Glutamatergic neuron (in vitro differentiated cells): Measurements from ENCODE around the gene RRBP1. TPM values are rescaled to one million over a fixed set of nuclear protein-coding genes. Genes with fewer than 3 reads are reported as not detected.

Experiments used
- DNase-seq: peaks from one replicate; pipeline ENCODE4 v3.0.0; 2022
- H3K27ac Mint-ChIP-seq: one replicate; pipeline ENCODE4 v1.8.0; 2020; ENCODE audit warnings: mild to moderate bottlenecking, mixed read lengths, inconsistent platforms; ENCODE audit not compliant: unreplicated experiment
- H3K27me3 Mint-ChIP-seq: one replicate; pipeline ENCODE4 v1.8.0; 2020; ENCODE audit warnings: mild to moderate bottlenecking, moderate library complexity, mixed read lengths, inconsistent platforms; ENCODE audit not compliant: unreplicated experiment
- H3K36me3 Mint-ChIP-seq: one replicate; pipeline ENCODE4 v1.8.0; 2020; ENCODE audit warnings: mild to moderate bottlenecking, mixed read lengths, inconsistent platforms; ENCODE audit not compliant: unreplicated experiment
- H3K4me1 Mint-ChIP-seq: one replicate; pipeline ENCODE4 v1.8.0; 2020; ENCODE audit warnings: mild to moderate bottlenecking, low read depth, mixed read lengths, inconsistent platforms; ENCODE audit not compliant: unreplicated experiment
- H3K4me3 Mint-ChIP-seq: one replicate; pipeline ENCODE4 v1.8.0; 2020; ENCODE audit warnings: mild to moderate bottlenecking, mixed read lengths, inconsistent platforms; ENCODE audit not compliant: unreplicated experiment
- H3K9me3 Mint-ChIP-seq: one replicate; pipeline ENCODE4 v1.8.0; 2020; ENCODE audit warnings: mild to moderate bottlenecking, moderate library complexity, mixed read lengths, inconsistent platforms; ENCODE audit not compliant: unreplicated experiment
- total RNA-seq: library from RNA; stranded (reverse); fragmentation: NEBNext Ultra II Directional; extraction: Animal tissue kit (Norgen Biotek cat#: 25700); gene quantifications from one replicate; pipeline ENCODE4 v1.2.1, GENCODE V29; 2021; ENCODE audit not compliant: unreplicated experiment
- TF ChIP-seq, protein P1 (sequence below): fragments of 200-600 bp; sonication (generic); IDR thresholded peaks from one replicate; pipeline ENCODE4 v1.5.0; 2021; ENCODE audit not compliant: partially characterized antibody, unreplicated experiment

Gene RRBP1
- total RNA-seq, 1 donor from 2014 or later = 63.3 TPM

- peak; percentile 79 for DNase-seq
- Mint-ChIP-seq H3K4me3 (no peak overlapping the region), H3K36me3 (no peaks in the 10 kb centered on the region), H3K9me3 (peaks cover 5% of the 10 kb centered on the region), H3K27ac (no peak overlapping the region), H3K4me1 (peaks cover 6% of the 10 kb centered on the region), H3K27me3 (peaks cover 8% of the 10 kb centered on the region)
- TF ChIP-seq, protein P1, sequence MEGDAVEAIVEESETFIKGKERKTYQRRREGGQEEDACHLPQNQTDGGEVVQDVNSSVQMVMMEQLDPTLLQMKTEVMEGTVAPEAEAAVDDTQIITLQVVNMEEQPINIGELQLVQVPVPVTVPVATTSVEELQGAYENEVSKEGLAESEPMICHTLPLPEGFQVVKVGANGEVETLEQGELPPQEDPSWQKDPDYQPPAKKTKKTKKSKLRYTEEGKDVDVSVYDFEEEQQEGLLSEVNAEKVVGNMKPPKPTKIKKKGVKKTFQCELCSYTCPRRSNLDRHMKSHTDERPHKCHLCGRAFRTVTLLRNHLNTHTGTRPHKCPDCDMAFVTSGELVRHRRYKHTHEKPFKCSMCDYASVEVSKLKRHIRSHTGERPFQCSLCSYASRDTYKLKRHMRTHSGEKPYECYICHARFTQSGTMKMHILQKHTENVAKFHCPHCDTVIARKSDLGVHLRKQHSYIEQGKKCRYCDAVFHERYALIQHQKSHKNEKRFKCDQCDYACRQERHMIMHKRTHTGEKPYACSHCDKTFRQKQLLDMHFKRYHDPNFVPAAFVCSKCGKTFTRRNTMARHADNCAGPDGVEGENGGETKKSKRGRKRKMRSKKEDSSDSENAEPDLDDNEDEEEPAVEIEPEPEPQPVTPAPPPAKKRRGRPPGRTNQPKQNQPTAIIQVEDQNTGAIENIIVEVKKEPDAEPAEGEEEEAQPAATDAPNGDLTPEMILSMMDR = peak; percentile 75
Observed at GRCh38 chr20:17617212-17617867, 64.7 kb downstream of the RRBP1 start.

DNA sequence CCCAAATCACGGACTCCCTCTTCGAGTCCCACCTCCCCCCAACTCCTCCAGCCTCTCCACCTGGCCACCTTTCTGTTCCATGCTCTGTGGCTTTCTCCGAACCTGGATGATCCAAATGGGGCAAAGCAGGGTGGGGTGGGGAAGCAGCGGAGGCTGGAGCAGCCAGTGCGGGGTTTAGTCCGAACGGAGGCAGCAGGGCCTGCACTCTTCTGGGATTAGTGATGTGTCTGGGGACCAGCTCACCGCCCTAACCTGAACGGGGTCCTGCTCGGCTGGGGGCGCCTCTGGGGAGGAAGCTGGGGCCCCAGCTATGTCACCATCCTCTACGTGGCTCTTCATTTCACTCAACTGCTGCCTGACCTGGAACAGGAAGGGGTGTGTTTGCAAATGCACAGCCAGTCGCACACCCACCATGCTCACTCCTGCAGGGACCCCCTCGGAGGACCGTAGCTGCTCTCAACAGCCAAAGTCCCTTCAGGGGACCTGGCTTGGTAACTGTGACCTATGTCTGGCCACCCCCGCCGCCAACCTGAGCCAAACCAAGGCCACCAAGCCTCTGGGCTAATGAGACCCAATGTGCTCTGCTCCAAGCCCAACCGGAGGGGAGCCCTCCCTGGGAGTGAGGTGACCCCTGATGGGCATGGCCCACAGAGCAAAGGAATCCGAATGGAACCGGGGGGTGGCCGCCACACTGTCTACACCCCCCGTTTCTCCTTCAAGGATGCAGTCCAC is 65.4 kb downstream of the RRBP1 start:
- no peak overlapping the region for H3K27ac Mint-ChIP-seq
- H3K36me3 Mint-ChIP-seq = no peaks in the 10 kb centered on the region
- H3K9me3 Mint-ChIP-seq = peaks cover 5% of the 10 kb centered on the region
- H3K27me3 Mint-ChIP-seq = peaks cover 9% of the 10 kb centered on the region
- H3K4me1 Mint-ChIP-seq = peaks cover 7% of the 10 kb centered on the region
- no peak overlapping the region for H3K4me3 Mint-ChIP-seq
- TF ChIP-seq, protein P1 = no peak
- DNase-seq = no peak

DNA sequence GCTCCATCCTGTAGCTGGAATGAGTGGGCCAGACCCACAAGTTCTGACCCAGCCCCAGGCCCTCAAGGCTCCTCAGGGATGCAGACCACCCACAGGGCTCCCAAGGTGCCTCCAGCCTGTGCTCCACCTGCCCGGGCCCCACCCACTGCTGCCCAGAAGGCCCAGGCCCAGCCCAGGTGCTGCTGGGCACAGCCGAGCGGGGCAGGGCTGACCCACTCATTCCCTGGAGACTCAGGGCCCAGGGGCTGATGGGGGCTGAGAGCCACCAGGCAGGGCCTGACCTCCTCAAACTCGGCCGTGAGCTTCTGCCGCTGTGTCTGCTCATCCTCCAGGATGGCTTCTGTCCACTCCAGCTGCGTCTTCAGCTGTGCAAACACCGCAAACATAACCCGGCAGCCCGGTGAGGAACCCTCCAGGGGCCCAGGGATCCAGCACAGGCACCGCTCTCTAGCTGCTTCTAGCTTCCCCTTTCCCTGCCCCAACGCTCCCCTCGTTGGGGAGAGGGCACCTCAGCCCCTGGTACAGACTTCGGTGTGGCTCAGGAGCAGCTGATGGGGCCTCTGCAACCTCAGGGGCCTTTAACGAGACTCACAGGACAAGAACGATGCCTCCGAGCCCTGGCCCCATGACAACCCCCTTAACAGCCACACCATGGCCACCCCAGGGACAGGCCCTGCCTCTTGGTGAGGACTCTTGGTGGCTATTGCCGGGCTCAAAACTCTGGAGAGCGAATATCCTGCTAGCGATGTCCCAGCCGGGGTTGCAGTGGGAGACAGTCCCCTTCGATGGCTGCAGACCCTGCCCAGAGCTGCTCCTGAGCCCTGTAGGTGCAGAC is 66.2 kb downstream of the RRBP1 start:
- no peaks in the 10 kb centered on the region for H3K36me3 Mint-ChIP-seq
- H3K9me3 Mint-ChIP-seq = peaks cover 5% of the 10 kb centered on the region
- DNase-seq = peak; percentile 26
- H3K27me3 Mint-ChIP-seq = peaks cover 9% of the 10 kb centered on the region
- H3K4me1 Mint-ChIP-seq = peaks cover 7% of the 10 kb centered on the region
- no peak overlapping the region for H3K4me3 Mint-ChIP-seq
- H3K27ac Mint-ChIP-seq = no peak overlapping the region
- TF ChIP-seq, protein P1 = no peak

GRCh38 chr20:17614812-17615644 is 67.0 kb downstream of the RRBP1 start:
- H3K4me1 Mint-ChIP-seq = peaks cover 7% of the 10 kb centered on the region
- H3K4me3 Mint-ChIP-seq = peak overlapping the region; percentile 34
- H3K36me3 Mint-ChIP-seq = no peaks in the 10 kb centered on the region
- H3K27ac Mint-ChIP-seq = no peak overlapping the region
- DNase-seq = peak; percentile 14
- peaks cover 10% of the 10 kb centered on the region for H3K27me3 Mint-ChIP-seq
- TF ChIP-seq, protein P1 = no peak
- peaks cover 7% of the 10 kb centered on the region for H3K9me3 Mint-ChIP-seq
